Suprapubic skin (tissue), 4 donors: Measurements from ENCODE around the gene ZMYM4. TPM values are rescaled to one million over a fixed set of nuclear protein-coding genes. Genes with fewer than 3 reads are reported as not detected.

Source experiments
- DNase-seq, 2 donors: peaks; one replicate each; pipeline ENCODE4 v3.0.0-alpha.2; 2019; ENCODE audit warnings: low spot score in 2 of 2
- H3K27ac ChIP-seq: fragments of 200-600 bp; sonication (generic); one replicate; pipeline ENCODE4 v1.5.1; 2019
- H3K27me3 ChIP-seq: fragments of 200-600 bp; sonication (generic); one replicate; pipeline ENCODE4 v1.5.1; 2019
- H3K36me3 ChIP-seq: fragments of 200-600 bp; sonication (generic); one replicate; pipeline ENCODE4 v1.5.1; 2019
- H3K4me1 ChIP-seq: fragments of 200-600 bp; sonication (generic); one replicate; pipeline ENCODE4 v1.5.1; 2019
- H3K4me3 ChIP-seq: fragments of 200-600 bp; sonication (generic); one replicate; pipeline ENCODE4 v1.5.1; 2019; ENCODE audit warnings: mild to moderate bottlenecking
- H3K9me3 ChIP-seq: fragments of 200-600 bp; sonication (generic); one replicate; pipeline ENCODE4 v1.5.1; 2019
- CTCF ChIP-seq, 2 donors: fragments of 200-600 bp in 1 of 2; fragments of 450-650 bp in 1 of 2; sonication (generic) in 1 of 2; IDR thresholded peaks; one replicate each; pipeline ENCODE4 v1.5.1; 2016 to 2019; ENCODE audit warnings: antibody characterized with exemption in 2 of 2, mild to moderate bottlenecking in 1 of 2, moderate library complexity in 1 of 2
- EP300 ChIP-seq: sonication (generic); formaldehyde crosslinking; IDR thresholded peaks from one replicate; pipeline ENCODE4 v1.6.1; 2017; ENCODE audit warnings: antibody characterized with exemption
- POLR2A ChIP-seq, 2 donors: fragments of 450-650 bp; IDR thresholded peaks; one replicate each; pipeline ENCODE4 v1.6.1; 2017; ENCODE audit warnings: antibody characterized with exemption in 2 of 2, mild to moderate bottlenecking in 2 of 2, moderate library complexity in 2 of 2
- POLR2AphosphoS5 ChIP-seq, 3 donors: sonication (generic); formaldehyde crosslinking; IDR thresholded peaks; one replicate each; pipeline ENCODE4 v1.6.1; 2017; ENCODE audit warnings: antibody characterized with exemption in 3 of 3
- WGBS: methylation state at CpG from one replicate; pipeline ENCODE4 v1.1.5; 2018; 5-methylcytosine and 5-hydroxymethylcytosine counted together
- total RNA-seq, 4 donors: library from RNA; depleted of rRNA; stranded (reverse); fragments of >200 nt; gene quantifications; one replicate each; pipeline ENCODE4 v1.1.0, GENCODE V29; 2016

The ZMYM4 gene
- total RNA-seq, 4 donors from 2014 or later, result 16.9 to 43.0 (median 19.6) TPM

GRCh38 chr1:35305383-35305782, 36.9 kb downstream of the ZMYM4 start:
- WGBS, result 100% methylated on average over 3 of the region's 3 CpGs
- no peak overlapping the region for H3K27ac ChIP-seq
- no peak for TF ChIP-seq CTCF (IDR thresholded peaks at IDR 0.05)
- TF ChIP-seq EP300, result no peak
- no peak for TF ChIP-seq POLR2A (IDR thresholded peaks at IDR 0.05)
- TF ChIP-seq POLR2AphosphoS5 (IDR thresholded peaks at IDR 0.05), result no peak

GRCh38 chr1:35315649-35316048, 47.1 kb downstream of the ZMYM4 start:
- Histone ChIP-seq H3K4me1 (peaks cover 3% of the 10 kb centered on the region), H3K36me3 (peaks cover 7% of the 10 kb centered on the region), H3K9me3 (no peaks in the 10 kb centered on the region), H3K4me3 (no peak overlapping the region), H3K27me3 (no peaks in the 10 kb centered on the region), H3K27ac (no peak overlapping the region)
- TF ChIP-seq CTCF (IDR thresholded peaks at IDR 0.05) (no peak), POLR2AphosphoS5 (IDR thresholded peaks at IDR 0.05) (no peak), POLR2A (IDR thresholded peaks at IDR 0.05) (no peak), EP300 (no peak)
- 98% methylated on average over 3 of the region's 3 CpGs for WGBS
- no peak for DNase-seq

More at GRCh38 chr1:35305383-35305782, 36.9 kb downstream of the ZMYM4 start:
- Histone ChIP-seq H3K27me3 (no peaks in the 10 kb centered on the region), H3K36me3 (peaks cover 5% of the 10 kb centered on the region), H3K4me3 (no peak overlapping the region), H3K9me3 (no peaks in the 10 kb centered on the region), H3K4me1 (no peaks in the 10 kb centered on the region)
- DNase-seq, result no peak

GRCh38 chr1:35316264-35316663, 47.8 kb downstream of the ZMYM4 start:
- TF ChIP-seq POLR2AphosphoS5 (IDR thresholded peaks at IDR 0.05) (no peak), POLR2A (IDR thresholded peaks at IDR 0.05) (no peak), CTCF (IDR thresholded peaks at IDR 0.05) (no peak), EP300 (no peak)
- peaks cover 3% of the 10 kb centered on the region for H3K36me3 ChIP-seq
- peaks cover 3% of the 10 kb centered on the region for H3K4me1 ChIP-seq
- WGBS, result 74% methylated on average over 1 of the region's 1 CpG
- no peaks in the 10 kb centered on the region for H3K27me3 ChIP-seq
- no peak for DNase-seq
- H3K9me3 ChIP-seq, result no peaks in the 10 kb centered on the region
- no peak overlapping the region for H3K4me3 ChIP-seq
- H3K27ac ChIP-seq, result no peak overlapping the region

- WGBS, result 65% methylated on average over 4 of the region's 4 CpGs
- Histone ChIP-seq H3K4me1 (peaks cover 11% of the 10 kb centered on the region), H3K27me3 (no peaks in the 10 kb centered on the region), H3K36me3 (no peaks in the 10 kb centered on the region), H3K27ac (no peak overlapping the region), H3K9me3 (no peaks in the 10 kb centered on the region), H3K4me3 (no peak overlapping the region)
- DNase-seq, result no peak
- TF ChIP-seq POLR2A (IDR thresholded peaks at IDR 0.05), result no peak
- no peak for TF ChIP-seq CTCF (IDR thresholded peaks at IDR 0.05)
- no peak for TF ChIP-seq EP300
- no peak for TF ChIP-seq POLR2AphosphoS5 (IDR thresholded peaks at IDR 0.05)
Observed at GRCh38 chr1:35319988-35320713, 51.6 kb downstream of the ZMYM4 start.

- no peak for DNase-seq
- no peak for TF ChIP-seq POLR2AphosphoS5 (IDR thresholded peaks at IDR 0.05)
- no peak for TF ChIP-seq EP300
- Histone ChIP-seq H3K27me3 (no peaks in the 10 kb centered on the region), H3K4me3 (no peak overlapping the region), H3K4me1 (peaks cover 11% of the 10 kb centered on the region), H3K36me3 (no peaks in the 10 kb centered on the region), H3K27ac (no peak overlapping the region), H3K9me3 (no peaks in the 10 kb centered on the region)
- WGBS, result 86% methylated on average over 3 of the region's 3 CpGs
Observed at GRCh38 chr1:35320937-35321336, 52.4 kb downstream of the ZMYM4 start.
